GM12878 (cell line): ENCODE measurements around the gene GOLGA6D. TPM values are rescaled to one million over a fixed set of nuclear protein-coding genes. Genes with fewer than 3 reads are reported as not detected.

Experiments
- ATAC-seq: fragments of 200-7000 bp; cut with Tn5 transposase; 3 replicates; pipeline ENCODE4 v1.9.1; 2020; ENCODE audit warnings: mild to moderate bottlenecking, moderate library complexity
- BruUV-seq: library from RNA; stranded (reverse); fragments of 400-500 nt; replicated peaks from 2 replicates; lab custom pipeline; 2021; lab: Mats Ljungman, UMichigan
- CTCF ChIA-PET: fragments of 300-600 bp; sonication (Branson Sonifier 250); formaldehyde crosslinking; extraction: SDS; loops from one replicate; lab custom pipeline; 2021; ENCODE audit warnings: inconsistent platforms; lab: Yijun Ruan, JAX
- POLR2A ChIA-PET: fragments of 350-600 bp; formaldehyde crosslinking; extraction: SDS; loops from one replicate; lab custom pipeline; 2021; ENCODE audit warnings: inconsistent platforms; lab: Charles Lee
- RAD21 ChIA-PET: fragments of 300-600 bp; sonication (Branson Sonifier 250); formaldehyde crosslinking; loops from one replicate; lab custom pipeline; 2023; ENCODE audit warnings: antibody characterized with exemption; ENCODE audit not compliant: unreplicated experiment; lab: Charles Lee
- SMC1A ChIA-PET: fragments of 300-600 bp; sonication (Branson Sonifier 250); formaldehyde crosslinking; loops from one replicate; lab custom pipeline; 2023; ENCODE audit not compliant: unreplicated experiment, uncharacterized antibody; lab: Charles Lee
- DNase-seq: peaks from one replicate; pipeline ENCODE4 v3.0.0-alpha.2; 2011; ENCODE audit warnings: low read depth, low spot score
- FAIRE-seq: peaks from 3 replicates; lab custom pipeline; 2011; peaks lifted over from hg19 to GRCh38; lab: Jason Lieb, UNC
- H2AFZ ChIP-seq: 2 replicates; pipeline ENCODE4 v1.6.0; 2011; ENCODE audit warnings: low read depth, low read length, control low read depth; ENCODE audit not compliant: control insufficient read depth
- H3K27ac ChIP-seq: 2 replicates; pipeline ENCODE4 v1.5.1; 2011; ENCODE audit warnings: control low read depth; ENCODE audit not compliant: control insufficient read depth, insufficient read depth
- H3K27me3 ChIP-seq, 2 experiments: replicated peaks in 1 of 2; 2 replicates each; pipeline versions ENCODE4 v1.6.0 to v1.6.1; 2011; ENCODE audit warnings: low read length in 1 of 2; ENCODE audit not compliant: control insufficient read depth in 2 of 2, insufficient read depth in 2 of 2
- H3K36me3 ChIP-seq, 2 experiments: 2 replicates each; pipeline ENCODE4 v1.5.1; 2011; ENCODE audit warnings: low read length in 1 of 2; ENCODE audit not compliant: control insufficient read depth in 2 of 2, insufficient read depth in 2 of 2
- H3K4me1 ChIP-seq: 2 replicates; pipeline ENCODE4 v1.6.1; 2011; ENCODE audit warnings: mild to moderate bottlenecking, low read length, moderate library complexity, mixed read lengths; ENCODE audit not compliant: control insufficient read depth, insufficient read depth
- H3K4me2 ChIP-seq: 2 replicates; pipeline ENCODE4 v1.6.0; 2011; ENCODE audit warnings: control low read depth; ENCODE audit not compliant: control insufficient read depth, insufficient read depth
- H3K4me3 ChIP-seq: fragments of 200-600 bp; sonication (generic); 2 replicates; pipeline ENCODE4 v1.5.1; 2016
- H3K79me2 ChIP-seq: 2 replicates; pipeline ENCODE4 v1.6.0; 2011; ENCODE audit warnings: low read length; ENCODE audit not compliant: control insufficient read depth, insufficient read depth
- H3K9ac ChIP-seq: 2 replicates; pipeline ENCODE4 v1.8.0; 2011; ENCODE audit warnings: low read length, control low read depth, mixed read lengths; ENCODE audit not compliant: control insufficient read depth, insufficient read depth
- H3K9me3 ChIP-seq: replicated peaks from 3 replicates; pipeline ENCODE4 v1.5.1; 2011; ENCODE audit warnings: mild to moderate bottlenecking, low read length; ENCODE audit not compliant: control insufficient read depth, insufficient read depth
- H4K20me1 ChIP-seq: 2 replicates; pipeline ENCODE4 v1.6.0; 2011; ENCODE audit not compliant: control insufficient read depth, insufficient read depth
- BCL3 ChIP-seq: IDR thresholded peaks from 2 replicates; pipeline ENCODE4 v1.6.1; 2011; ENCODE audit warnings: borderline replicate concordance, low read depth, mild to moderate bottlenecking, moderate library complexity, low read length; ENCODE audit not compliant: insufficient read depth, poor library complexity, severe bottlenecking
- EED ChIP-seq: sonication (generic); IDR thresholded peaks from 2 replicates; pipeline ENCODE4 v1.6.1; 2016; ENCODE audit warnings: antibody characterized with exemption, low read depth
- GABPA ChIP-seq: IDR thresholded peaks from 2 replicates; pipeline ENCODE4 v1.6.1; 2014; ENCODE audit warnings: antibody characterized with exemption, low read depth, mild to moderate bottlenecking, inconsistent platforms
- HDAC6 ChIP-seq: fragments of 200-600 bp; sonication (generic); IDR thresholded peaks from one replicate; pipeline ENCODE4 v1.8.0; 2017; ENCODE audit warnings: antibody characterized with exemption; ENCODE audit not compliant: unreplicated experiment
- MEF2A ChIP-seq: IDR thresholded peaks from 2 replicates; pipeline ENCODE4 v1.6.1; 2011; ENCODE audit warnings: low read depth, mild to moderate bottlenecking, low read length, moderate library complexity; ENCODE audit not compliant: insufficient read depth
- MTA2 ChIP-seq: fragments of 450-650 bp; IDR thresholded peaks from 2 replicates; pipeline ENCODE4 v1.6.1; 2016; ENCODE audit warnings: low read depth, mild to moderate bottlenecking, moderate library complexity
- MYB ChIP-seq: fragments of 150-350 bp; IDR thresholded peaks from 2 replicates; pipeline ENCODE4 v1.6.1; 2014; ENCODE audit warnings: mild to moderate bottlenecking, low read depth, low read length, borderline replicate concordance
- NR2C1 ChIP-seq: fragments of 450-650 bp; IDR thresholded peaks from 2 replicates; pipeline ENCODE4 v1.6.1; 2017; ENCODE audit warnings: antibody characterized with exemption, mild to moderate bottlenecking, moderate library complexity
- NR2F1 ChIP-seq: fragments of 450-650 bp; conservative IDR thresholded peaks from 2 replicates; pipeline ENCODE4 v1.6.1; 2017; ENCODE audit warnings: mild to moderate bottlenecking
- RELB ChIP-seq: fragments of 450-650 bp; IDR thresholded peaks from 2 replicates; pipeline ENCODE4 v1.6.1; 2017; ENCODE audit warnings: low read depth, mild to moderate bottlenecking, moderate library complexity
- SUPT20H ChIP-seq: IDR thresholded peaks from 2 replicates; pipeline ENCODE4 v1.6.1; 2011; ENCODE audit warnings: low read depth, mild to moderate bottlenecking, low read length, moderate library complexity, borderline replicate concordance; ENCODE audit not compliant: control insufficient read depth
- ZSCAN29 ChIP-seq: fragments of 450-650 bp; IDR thresholded peaks from 2 replicates; pipeline ENCODE4 v1.6.1; 2017; ENCODE audit warnings: mild to moderate bottlenecking, moderate library complexity
- WGBS: methylation state at CpG from one replicate; pipeline ENCODE4 v1.1.6; 2016; ENCODE audit warnings: low lambda C conversion rate; ENCODE audit not compliant: insufficient replicate concordance, insufficient coverage; ENCODE audit errors: missing lambda C conversion rate; 5-methylcytosine and 5-hydroxymethylcytosine counted together
- in situ Hi-C: fragments of 300-500 bp; cut with MboI; formaldehyde crosslinking; loops from 9 replicates; pipeline ENCODE4 v1.14.3; 2018; ENCODE audit warnings: mixed read lengths
- intact Hi-C: fragments of 100-400 bp; cut with micrococcal nuclease; formaldehyde crosslinking; loops from one replicate; pipeline ENCODE4 v1.14.2; 2022; ENCODE audit not compliant: unreplicated experiment
- polyA plus RNA-seq, 11 experiments: library from polyadenylated mRNA; depleted of rRNA in 4 of 11; unstranded in 6 of 11; stranded (reverse) in 5 of 11; fragments of >200 nt; fragmentation: Nextera tagmentation in 4 of 11; fragmentation: Illumina TruSeq in 1 of 11; extraction: Ambion mirVana in 4 of 11; extraction: Trizol in 1 of 11; gene quantifications; 1 replicate in 1 of 11; 2 replicates in 10 of 11; pipeline versions ENCODE4 v1.2.1 to v1.2.3, GENCODE V29; 2011 to 2016; ENCODE audit warnings: inconsistent platforms in 2 of 11, missing spikeins in 2 of 11, low read depth in 1 of 11
- total RNA-seq, 4 experiments: library from RNA; depleted of rRNA in 3 of 4; stranded (reverse); fragments of >200 nt in 3 of 4; fragmentation: Illumina TruSeq in 1 of 4; extraction: Trizol in 1 of 4; gene quantifications; 2 replicates each; pipeline versions ENCODE4 v1.2.1 to v1.2.3, GENCODE V29; 2013 to 2021

Gene GOLGA6D
- total and polyA plus RNA-seq, 10 of the 15 experiments (the other 5 are each of a cell fraction or from before 2014, with no cell fraction given): not detected

GRCh38 chr15:75335313-75335704 is 52.7 kb downstream of the GOLGA6D start:
- Histone ChIP-seq H3K4me2 (peak overlapping the region; percentile 94), H2AFZ (peak overlapping the region; percentile 92), H3K9ac (no peak overlapping the region), H3K27me3 (no peaks in the 10 kb centered on the region), H3K4me1 (no peaks in the 10 kb centered on the region; the same call in 1 of the 2 replicates), H4K20me1 (no peaks in the 10 kb centered on the region), H3K27ac (no peak overlapping the region), H3K79me2 (peaks cover 10% of the 10 kb centered on the region), H3K4me3 (peak overlapping the region; percentile 96), H3K36me3 (peaks cover 0 to 5% of the 10 kb centered on the region in 2 experiments; a peak in 1 of 4 replicates), H3K9me3 (no peaks in the 10 kb centered on the region)
- FAIRE-seq (no peak), DNase-seq (no peak), ATAC-seq (no peak)
- ChIA-PET RAD21 (interaction anchor here (0.9 to 1.4 kb wide), 2 partner anchors 33 to 292 kb away, joined by 3 to 8 read pairs; partner anchors contain the start of gene MAN2C1), CTCF (interaction anchor here (1.3 to 2.5 kb wide), 2 partner anchors 32 to 351 kb away, joined by 3 to 15 read pairs; partner anchors contain the start of gene MAN2C1), SMC1A (interaction anchor here (1.3 to 1.7 kb wide), 3 partner anchors 14 to 312 kb away, joined by 3 to 6 read pairs (median 3); partner anchors contain the start of genes MAN2C1 and PPCDC), POLR2A (interaction anchor here (1.0 to 1.6 kb wide), 2 partner anchors 33 to 305 kb away, joined by 3 to 7 read pairs; partner anchors contain the start of genes IMP3 and MAN2C1)
- intact Hi-C loops: no loop called here
- no TSS peak for BruUV-seq
- TF ChIP-seq SUPT20H: no peak
- no peak for TF ChIP-seq MTA2
- TF ChIP-seq HDAC6: no peak
- TF ChIP-seq NR2F1: no peak
- in situ Hi-C loops: no loop called here
- 45% methylated on average over 3 of the region's 3 CpGs for WGBS

- Histone ChIP-seq H3K4me2 (peak within 1 kb of the TSS; percentile 94), H3K27ac (peak within 1 kb of the TSS; percentile 63), H3K4me3 (peak within 1 kb of the TSS; percentile 96), H3K9me3 (no peaks in the 10 kb centered on the region), H2AFZ (peak within 1 kb of the TSS; percentile 92), H3K4me1 (no peaks in the 10 kb centered on the region; the same call in 1 of the 2 replicates), H3K27me3 (no peaks in the 10 kb centered on the region), H3K79me2 (peaks cover 10% of the 10 kb centered on the region), H3K36me3 (peaks cover 0 to 5% of the 10 kb centered on the region in 2 experiments; a peak in 1 of 4 replicates), H4K20me1 (no peaks in the 10 kb centered on the region), H3K9ac (peak within 1 kb of the TSS; percentile 86)
- in situ Hi-C loops (no loop called here), intact Hi-C loops (no loop called here)
- no peak for DNase-seq
- ChIA-PET POLR2A (interaction anchor here (1.0 to 1.6 kb wide), 2 partner anchors 32 to 304 kb away, joined by 3 to 7 read pairs; partner anchors contain the start of genes IMP3 and MAN2C1), CTCF (interaction anchor here (1.3 to 2.5 kb wide), 2 partner anchors 32 to 350 kb away, joined by 3 to 15 read pairs; partner anchors contain the start of gene MAN2C1), RAD21 (interaction anchor here (0.9 to 1.4 kb wide), 2 partner anchors 32 to 293 kb away, joined by 3 to 8 read pairs; partner anchors contain the start of gene MAN2C1), SMC1A (interaction anchor here (1.3 to 1.7 kb wide), 3 partner anchors 13 to 313 kb away, joined by 3 to 6 read pairs (median 3); partner anchors contain the start of genes MAN2C1 and PPCDC)
- FAIRE-seq: peak; percentile 80
- BruUV-seq: no TSS peak
- WGBS: under 1% methylated on average over 32 of the region's 42 CpGs
- peak; percentile 86 for ATAC-seq
- TF ChIP-seq GABPA (peak; percentile 67; the same call in 1 of the 2 replicates), MEF2A (0 out of 2 replicates have a peak, but pooled peaks have one; percentile 51), MYB (peak; percentile 88), EED (peak; percentile 77), RELB (peak; percentile 99), NR2C1 (no peak), ZSCAN29 (no peak), BCL3 (no peak)
These were observed 53.2 kb downstream of the GOLGA6D start, which contains the start of gene COMMD4 for GRCh38 chr15:75335705-75336355. TSS of gene COMMD4 (plus strand) at chr15:75336063. CDS start at chr15:75336090, 27 bp downstream.
